WTC11 (cell line): ENCODE data around the gene MAP3K21. TPM values are rescaled to one million over a fixed set of nuclear protein-coding genes. Genes with fewer than 3 reads are reported as not detected.

Source experiments
- ATF1 ChIP-seq: sonication (generic); formaldehyde crosslinking; IDR thresholded peaks from 2 replicates; pipeline ENCODE4 v1.8.1; 2023; ENCODE audit warnings: mild to moderate bottlenecking, moderate library complexity, missing genetic modification reagents
- ATF6 ChIP-seq: sonication (generic); formaldehyde crosslinking; IDR thresholded peaks from 2 replicates; pipeline ENCODE4 v1.8.1; 2023; ENCODE audit warnings: mild to moderate bottlenecking, missing genetic modification reagents
- CREB1 ChIP-seq: sonication (generic); formaldehyde crosslinking; IDR thresholded peaks from 2 replicates; pipeline ENCODE4 v1.8.0; 2023; ENCODE audit warnings: mild to moderate bottlenecking, missing genetic modification reagents
- ELF4 ChIP-seq: sonication (generic); formaldehyde crosslinking; IDR thresholded peaks from 2 replicates; pipeline ENCODE4 v1.8.1; 2022; ENCODE audit warnings: low read depth, mild to moderate bottlenecking, moderate library complexity, missing genetic modification reagents
- FOXJ3 ChIP-seq: sonication (generic); formaldehyde crosslinking; IDR thresholded peaks from 2 replicates; pipeline ENCODE4 v1.9.0; 2021; ENCODE audit warnings: missing genetic modification reagents, mild to moderate bottlenecking, borderline replicate concordance
- GABPB1 ChIP-seq: sonication (generic); formaldehyde crosslinking; IDR thresholded peaks from 2 replicates; pipeline ENCODE4 v1.8.1; 2023; ENCODE audit warnings: mild to moderate bottlenecking, missing genetic modification reagents
- IRF2 ChIP-seq: sonication (generic); formaldehyde crosslinking; IDR thresholded peaks from 2 replicates; pipeline ENCODE4 v1.8.0; 2022; ENCODE audit warnings: low read depth, missing genetic modification reagents, borderline replicate concordance
- NFE2L1 ChIP-seq: sonication (generic); formaldehyde crosslinking; IDR thresholded peaks from 2 replicates; pipeline ENCODE4 v1.8.1; 2023; ENCODE audit warnings: missing genetic modification reagents
- NFYB ChIP-seq: sonication (generic); formaldehyde crosslinking; conservative IDR thresholded peaks from 2 replicates; pipeline ENCODE4 v1.8.0; 2022; ENCODE audit warnings: low read depth, missing genetic modification reagents
- RELA ChIP-seq: sonication (generic); formaldehyde crosslinking; IDR thresholded peaks from 2 replicates; pipeline ENCODE4 v1.8.1; 2022; ENCODE audit warnings: missing genetic modification reagents, mild to moderate bottlenecking, borderline replicate concordance
- TEAD1 ChIP-seq: sonication (generic); formaldehyde crosslinking; IDR thresholded peaks from 2 replicates; pipeline ENCODE4 v1.8.0; 2022; ENCODE audit warnings: mild to moderate bottlenecking, missing genetic modification reagents
- TP53 ChIP-seq: sonication (generic); formaldehyde crosslinking; IDR thresholded peaks from 2 replicates; pipeline ENCODE4 v1.8.1; 2023; ENCODE audit warnings: mild to moderate bottlenecking, missing genetic modification reagents
- ZNF219 ChIP-seq: sonication (generic); formaldehyde crosslinking; IDR thresholded peaks from 2 replicates; pipeline ENCODE4 v1.8.0; 2023; ENCODE audit warnings: missing genetic modification reagents, mild to moderate bottlenecking, borderline replicate concordance
- ZNF232 ChIP-seq: sonication (generic); formaldehyde crosslinking; IDR thresholded peaks from 2 replicates; pipeline ENCODE4 v1.8.0; 2022; ENCODE audit warnings: mild to moderate bottlenecking, missing genetic modification reagents
- ZNF317 ChIP-seq: sonication (generic); formaldehyde crosslinking; IDR thresholded peaks from 2 replicates; pipeline ENCODE4 v1.8.1; 2023; ENCODE audit warnings: low read depth, mild to moderate bottlenecking, moderate library complexity, missing genetic modification reagents, borderline replicate concordance
- ZNF416 ChIP-seq: fragments of 250-450 bp; sonication (Bioruptor Pico); IDR thresholded peaks from 2 replicates; pipeline ENCODE4 v1.9.0; 2021; ENCODE audit warnings: mild to moderate bottlenecking, inconsistent platforms
- ZNF512 ChIP-seq: sonication (generic); formaldehyde crosslinking; IDR thresholded peaks from 2 replicates; pipeline ENCODE4 v1.8.1; 2022; ENCODE audit warnings: missing genetic modification reagents, borderline replicate concordance
- total RNA-seq: library from RNA; stranded (reverse); gene quantifications from 3 replicates; pipeline ENCODE4 v1.2.3, GENCODE V29; 2021
- TF ChIP-seq, protein P1 (sequence below): fragments of 250-450 bp; sonication (Bioruptor Pico); IDR thresholded peaks from 2 replicates; pipeline ENCODE4 v1.9.0; 2021; ENCODE audit warnings: mild to moderate bottlenecking
- TF ChIP-seq, protein P2 (sequence below): fragments of 250-450 bp; sonication (Bioruptor Pico); IDR thresholded peaks from 2 replicates; pipeline ENCODE4 v1.9.0; 2021; ENCODE audit warnings: mild to moderate bottlenecking, borderline replicate concordance
- TF ChIP-seq, protein P3 (sequence below): sonication (generic); formaldehyde crosslinking; IDR thresholded peaks from 2 replicates; pipeline ENCODE4 v1.8.0; 2023; ENCODE audit warnings: mild to moderate bottlenecking, missing genetic modification reagents
- TF ChIP-seq, protein P4 (sequence below): fragments of 250-450 bp; sonication (Bioruptor Pico); IDR thresholded peaks from 2 replicates; pipeline ENCODE4 v1.9.0; 2021; ENCODE audit warnings: mild to moderate bottlenecking
- TF ChIP-seq, protein P5 (sequence below): sonication (generic); formaldehyde crosslinking; conservative IDR thresholded peaks from 2 replicates; pipeline ENCODE4 v1.8.1; 2022; ENCODE audit warnings: mild to moderate bottlenecking, missing genetic modification reagents
- TF ChIP-seq, protein P6 (sequence below): sonication (generic); formaldehyde crosslinking; IDR thresholded peaks from 2 replicates; pipeline ENCODE4 v1.8.1; 2023; ENCODE audit warnings: mild to moderate bottlenecking, missing genetic modification reagents, moderate library complexity
- TF ChIP-seq, protein P7 (sequence below): sonication (generic); formaldehyde crosslinking; IDR thresholded peaks from 2 replicates; pipeline ENCODE4 v1.8.1; 2023; ENCODE audit warnings: mild to moderate bottlenecking, missing genetic modification reagents, moderate library complexity

Gene MAP3K21
- total RNA-seq, 1 experiment from 2014 or later, result 24.0 TPM

DNA sequence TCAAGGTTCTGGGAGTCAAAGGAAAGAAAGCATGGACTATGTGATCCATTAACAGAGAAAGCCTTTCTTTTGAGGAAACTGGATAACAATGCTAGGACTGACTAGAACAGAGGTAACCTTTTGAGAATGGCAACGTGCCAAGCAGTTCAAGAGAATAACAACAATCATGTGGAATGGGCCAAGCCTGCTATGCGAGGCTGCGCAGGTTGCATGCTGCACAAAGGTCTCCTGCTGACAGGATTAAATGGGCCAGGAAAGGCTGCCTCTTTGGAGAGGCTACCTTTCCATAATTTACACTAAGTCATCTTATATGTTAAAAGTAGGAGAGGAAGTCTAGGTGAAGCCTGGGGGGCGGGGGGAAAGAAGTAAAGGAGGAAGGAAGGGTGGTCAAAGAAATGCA, 37.8 kb upstream of the MAP3K21 start (continued):
- TF ChIP-seq, protein P1, sequence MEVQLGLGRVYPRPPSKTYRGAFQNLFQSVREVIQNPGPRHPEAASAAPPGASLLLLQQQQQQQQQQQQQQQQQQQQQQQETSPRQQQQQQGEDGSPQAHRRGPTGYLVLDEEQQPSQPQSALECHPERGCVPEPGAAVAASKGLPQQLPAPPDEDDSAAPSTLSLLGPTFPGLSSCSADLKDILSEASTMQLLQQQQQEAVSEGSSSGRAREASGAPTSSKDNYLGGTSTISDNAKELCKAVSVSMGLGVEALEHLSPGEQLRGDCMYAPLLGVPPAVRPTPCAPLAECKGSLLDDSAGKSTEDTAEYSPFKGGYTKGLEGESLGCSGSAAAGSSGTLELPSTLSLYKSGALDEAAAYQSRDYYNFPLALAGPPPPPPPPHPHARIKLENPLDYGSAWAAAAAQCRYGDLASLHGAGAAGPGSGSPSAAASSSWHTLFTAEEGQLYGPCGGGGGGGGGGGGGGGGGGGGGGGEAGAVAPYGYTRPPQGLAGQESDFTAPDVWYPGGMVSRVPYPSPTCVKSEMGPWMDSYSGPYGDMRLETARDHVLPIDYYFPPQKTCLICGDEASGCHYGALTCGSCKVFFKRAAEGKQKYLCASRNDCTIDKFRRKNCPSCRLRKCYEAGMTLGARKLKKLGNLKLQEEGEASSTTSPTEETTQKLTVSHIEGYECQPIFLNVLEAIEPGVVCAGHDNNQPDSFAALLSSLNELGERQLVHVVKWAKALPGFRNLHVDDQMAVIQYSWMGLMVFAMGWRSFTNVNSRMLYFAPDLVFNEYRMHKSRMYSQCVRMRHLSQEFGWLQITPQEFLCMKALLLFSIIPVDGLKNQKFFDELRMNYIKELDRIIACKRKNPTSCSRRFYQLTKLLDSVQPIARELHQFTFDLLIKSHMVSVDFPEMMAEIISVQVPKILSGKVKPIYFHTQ (CRISPR knock-in tag), result no peak
- no peak for TF ChIP-seq ZNF512 (CRISPR knock-in tag)
- no peak for TF ChIP-seq FOXJ3 (CRISPR knock-in tag)
- TF ChIP-seq, protein P2, sequence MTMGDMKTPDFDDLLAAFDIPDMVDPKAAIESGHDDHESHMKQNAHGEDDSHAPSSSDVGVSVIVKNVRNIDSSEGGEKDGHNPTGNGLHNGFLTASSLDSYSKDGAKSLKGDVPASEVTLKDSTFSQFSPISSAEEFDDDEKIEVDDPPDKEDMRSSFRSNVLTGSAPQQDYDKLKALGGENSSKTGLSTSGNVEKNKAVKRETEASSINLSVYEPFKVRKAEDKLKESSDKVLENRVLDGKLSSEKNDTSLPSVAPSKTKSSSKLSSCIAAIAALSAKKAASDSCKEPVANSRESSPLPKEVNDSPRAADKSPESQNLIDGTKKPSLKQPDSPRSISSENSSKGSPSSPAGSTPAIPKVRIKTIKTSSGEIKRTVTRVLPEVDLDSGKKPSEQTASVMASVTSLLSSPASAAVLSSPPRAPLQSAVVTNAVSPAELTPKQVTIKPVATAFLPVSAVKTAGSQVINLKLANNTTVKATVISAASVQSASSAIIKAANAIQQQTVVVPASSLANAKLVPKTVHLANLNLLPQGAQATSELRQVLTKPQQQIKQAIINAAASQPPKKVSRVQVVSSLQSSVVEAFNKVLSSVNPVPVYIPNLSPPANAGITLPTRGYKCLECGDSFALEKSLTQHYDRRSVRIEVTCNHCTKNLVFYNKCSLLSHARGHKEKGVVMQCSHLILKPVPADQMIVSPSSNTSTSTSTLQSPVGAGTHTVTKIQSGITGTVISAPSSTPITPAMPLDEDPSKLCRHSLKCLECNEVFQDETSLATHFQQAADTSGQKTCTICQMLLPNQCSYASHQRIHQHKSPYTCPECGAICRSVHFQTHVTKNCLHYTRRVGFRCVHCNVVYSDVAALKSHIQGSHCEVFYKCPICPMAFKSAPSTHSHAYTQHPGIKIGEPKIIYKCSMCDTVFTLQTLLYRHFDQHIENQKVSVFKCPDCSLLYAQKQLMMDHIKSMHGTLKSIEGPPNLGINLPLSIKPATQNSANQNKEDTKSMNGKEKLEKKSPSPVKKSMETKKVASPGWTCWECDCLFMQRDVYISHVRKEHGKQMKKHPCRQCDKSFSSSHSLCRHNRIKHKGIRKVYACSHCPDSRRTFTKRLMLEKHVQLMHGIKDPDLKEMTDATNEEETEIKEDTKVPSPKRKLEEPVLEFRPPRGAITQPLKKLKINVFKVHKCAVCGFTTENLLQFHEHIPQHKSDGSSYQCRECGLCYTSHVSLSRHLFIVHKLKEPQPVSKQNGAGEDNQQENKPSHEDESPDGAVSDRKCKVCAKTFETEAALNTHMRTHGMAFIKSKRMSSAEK (CRISPR knock-in tag), result no peak
- TF ChIP-seq ZNF416 (CRISPR knock-in tag), result no peak
- TF ChIP-seq GABPB1 (CRISPR knock-in tag), result no peak
- no peak for TF ChIP-seq NFYB (CRISPR knock-in tag)
- 0 out of 2 replicates have a peak, but pooled peaks have one; percentile 49 for TF ChIP-seq NFE2L1 (CRISPR knock-in tag)
- TF ChIP-seq ELF4 (CRISPR knock-in tag), result no peak
- TF ChIP-seq, protein P3, sequence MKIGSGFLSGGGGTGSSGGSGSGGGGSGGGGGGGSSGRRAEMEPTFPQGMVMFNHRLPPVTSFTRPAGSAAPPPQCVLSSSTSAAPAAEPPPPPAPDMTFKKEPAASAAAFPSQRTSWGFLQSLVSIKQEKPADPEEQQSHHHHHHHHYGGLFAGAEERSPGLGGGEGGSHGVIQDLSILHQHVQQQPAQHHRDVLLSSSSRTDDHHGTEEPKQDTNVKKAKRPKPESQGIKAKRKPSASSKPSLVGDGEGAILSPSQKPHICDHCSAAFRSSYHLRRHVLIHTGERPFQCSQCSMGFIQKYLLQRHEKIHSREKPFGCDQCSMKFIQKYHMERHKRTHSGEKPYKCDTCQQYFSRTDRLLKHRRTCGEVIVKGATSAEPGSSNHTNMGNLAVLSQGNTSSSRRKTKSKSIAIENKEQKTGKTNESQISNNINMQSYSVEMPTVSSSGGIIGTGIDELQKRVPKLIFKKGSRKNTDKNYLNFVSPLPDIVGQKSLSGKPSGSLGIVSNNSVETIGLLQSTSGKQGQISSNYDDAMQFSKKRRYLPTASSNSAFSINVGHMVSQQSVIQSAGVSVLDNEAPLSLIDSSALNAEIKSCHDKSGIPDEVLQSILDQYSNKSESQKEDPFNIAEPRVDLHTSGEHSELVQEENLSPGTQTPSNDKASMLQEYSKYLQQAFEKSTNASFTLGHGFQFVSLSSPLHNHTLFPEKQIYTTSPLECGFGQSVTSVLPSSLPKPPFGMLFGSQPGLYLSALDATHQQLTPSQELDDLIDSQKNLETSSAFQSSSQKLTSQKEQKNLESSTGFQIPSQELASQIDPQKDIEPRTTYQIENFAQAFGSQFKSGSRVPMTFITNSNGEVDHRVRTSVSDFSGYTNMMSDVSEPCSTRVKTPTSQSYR (CRISPR knock-in tag), result peak; percentile 70; the same call in 1 of the 2 replicates
- TF ChIP-seq, protein P4, sequence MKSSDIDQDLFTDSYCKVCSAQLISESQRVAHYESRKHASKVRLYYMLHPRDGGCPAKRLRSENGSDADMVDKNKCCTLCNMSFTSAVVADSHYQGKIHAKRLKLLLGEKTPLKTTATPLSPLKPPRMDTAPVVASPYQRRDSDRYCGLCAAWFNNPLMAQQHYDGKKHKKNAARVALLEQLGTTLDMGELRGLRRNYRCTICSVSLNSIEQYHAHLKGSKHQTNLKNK, result no peak
- no peak for TF ChIP-seq TP53
- TF ChIP-seq, protein P5, sequence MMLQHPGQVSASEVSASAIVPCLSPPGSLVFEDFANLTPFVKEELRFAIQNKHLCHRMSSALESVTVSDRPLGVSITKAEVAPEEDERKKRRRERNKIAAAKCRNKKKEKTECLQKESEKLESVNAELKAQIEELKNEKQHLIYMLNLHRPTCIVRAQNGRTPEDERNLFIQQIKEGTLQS (CRISPR knock-in tag), result no peak
- no peak for TF ChIP-seq CREB1
- TF ChIP-seq ZNF232 (CRISPR knock-in tag), result no peak
- no peak for TF ChIP-seq ZNF317
- 0 out of 2 replicates have a peak, but pooled peaks have one; percentile 48 for TF ChIP-seq ZNF219
- peak; percentile 87; the same call in 1 of the 2 replicates for TF ChIP-seq TEAD1 (CRISPR knock-in tag)
- TF ChIP-seq ATF6 (CRISPR knock-in tag), result no peak
- TF ChIP-seq, protein P6, sequence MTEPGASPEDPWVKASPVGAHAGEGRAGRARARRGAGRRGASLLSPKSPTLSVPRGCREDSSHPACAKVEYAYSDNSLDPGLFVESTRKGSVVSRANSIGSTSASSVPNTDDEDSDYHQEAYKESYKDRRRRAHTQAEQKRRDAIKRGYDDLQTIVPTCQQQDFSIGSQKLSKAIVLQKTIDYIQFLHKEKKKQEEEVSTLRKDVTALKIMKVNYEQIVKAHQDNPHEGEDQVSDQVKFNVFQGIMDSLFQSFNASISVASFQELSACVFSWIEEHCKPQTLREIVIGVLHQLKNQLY (CRISPR knock-in tag), result no peak
- no peak for TF ChIP-seq IRF2 (CRISPR knock-in tag)
- no peak for TF ChIP-seq ATF1 (CRISPR knock-in tag)
- no peak for TF ChIP-seq RELA (CRISPR knock-in tag)
- TF ChIP-seq, protein P7, sequence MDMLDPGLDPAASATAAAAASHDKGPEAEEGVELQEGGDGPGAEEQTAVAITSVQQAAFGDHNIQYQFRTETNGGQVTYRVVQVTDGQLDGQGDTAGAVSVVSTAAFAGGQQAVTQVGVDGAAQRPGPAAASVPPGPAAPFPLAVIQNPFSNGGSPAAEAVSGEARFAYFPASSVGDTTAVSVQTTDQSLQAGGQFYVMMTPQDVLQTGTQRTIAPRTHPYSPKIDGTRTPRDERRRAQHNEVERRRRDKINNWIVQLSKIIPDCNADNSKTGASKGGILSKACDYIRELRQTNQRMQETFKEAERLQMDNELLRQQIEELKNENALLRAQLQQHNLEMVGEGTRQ, result no peak
